Left ventricle myocardium superior (tissue), 1 donor: Measurements from ENCODE around the gene FAT2. TPM values are rescaled to one million over a fixed set of nuclear protein-coding genes. Genes with fewer than 3 reads are reported as not detected.

Source experiments
- ATAC-seq: fragments of 200-7000 bp; cut with Tn5 transposase; one replicate; pipeline ENCODE4 v1.9.1; 2020; ENCODE audit warnings: mild to moderate bottlenecking, moderate library complexity
- DNase-seq: peaks from one replicate; pipeline ENCODE4 v3.0.0-alpha.2; 2020
- intact Hi-C: fragments of 100-400 bp; cut with micrococcal nuclease; formaldehyde crosslinking; loops from one replicate; pipeline ENCODE4 v1.11.0; 2022
- long read RNA-seq: library from polyadenylated mRNA; unstranded; transcript quantifications from one replicate; pipeline ENCODE4 v2.0.0, GENCODE V29; 2021
- total RNA-seq: library from RNA; stranded (reverse); fragmentation: NEBNext Ultra II Directional; extraction: Animal tissue kit (Norgen Biotek cat#: 25700); gene quantifications from one replicate; pipeline ENCODE4 v1.2.1, GENCODE V29; 2021
- donor health status: DM: no; HTN: yes; CAD: no; lungs with severe emphysema.

The FAT2 gene, protein sequence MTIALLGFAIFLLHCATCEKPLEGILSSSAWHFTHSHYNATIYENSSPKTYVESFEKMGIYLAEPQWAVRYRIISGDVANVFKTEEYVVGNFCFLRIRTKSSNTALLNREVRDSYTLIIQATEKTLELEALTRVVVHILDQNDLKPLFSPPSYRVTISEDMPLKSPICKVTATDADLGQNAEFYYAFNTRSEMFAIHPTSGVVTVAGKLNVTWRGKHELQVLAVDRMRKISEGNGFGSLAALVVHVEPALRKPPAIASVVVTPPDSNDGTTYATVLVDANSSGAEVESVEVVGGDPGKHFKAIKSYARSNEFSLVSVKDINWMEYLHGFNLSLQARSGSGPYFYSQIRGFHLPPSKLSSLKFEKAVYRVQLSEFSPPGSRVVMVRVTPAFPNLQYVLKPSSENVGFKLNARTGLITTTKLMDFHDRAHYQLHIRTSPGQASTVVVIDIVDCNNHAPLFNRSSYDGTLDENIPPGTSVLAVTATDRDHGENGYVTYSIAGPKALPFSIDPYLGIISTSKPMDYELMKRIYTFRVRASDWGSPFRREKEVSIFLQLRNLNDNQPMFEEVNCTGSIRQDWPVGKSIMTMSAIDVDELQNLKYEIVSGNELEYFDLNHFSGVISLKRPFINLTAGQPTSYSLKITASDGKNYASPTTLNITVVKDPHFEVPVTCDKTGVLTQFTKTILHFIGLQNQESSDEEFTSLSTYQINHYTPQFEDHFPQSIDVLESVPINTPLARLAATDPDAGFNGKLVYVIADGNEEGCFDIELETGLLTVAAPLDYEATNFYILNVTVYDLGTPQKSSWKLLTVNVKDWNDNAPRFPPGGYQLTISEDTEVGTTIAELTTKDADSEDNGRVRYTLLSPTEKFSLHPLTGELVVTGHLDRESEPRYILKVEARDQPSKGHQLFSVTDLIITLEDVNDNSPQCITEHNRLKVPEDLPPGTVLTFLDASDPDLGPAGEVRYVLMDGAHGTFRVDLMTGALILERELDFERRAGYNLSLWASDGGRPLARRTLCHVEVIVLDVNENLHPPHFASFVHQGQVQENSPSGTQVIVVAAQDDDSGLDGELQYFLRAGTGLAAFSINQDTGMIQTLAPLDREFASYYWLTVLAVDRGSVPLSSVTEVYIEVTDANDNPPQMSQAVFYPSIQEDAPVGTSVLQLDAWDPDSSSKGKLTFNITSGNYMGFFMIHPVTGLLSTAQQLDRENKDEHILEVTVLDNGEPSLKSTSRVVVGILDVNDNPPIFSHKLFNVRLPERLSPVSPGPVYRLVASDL (N-terminal part only)
- total RNA-seq = not detected
- long read RNA-seq = 0 reads

DNA sequence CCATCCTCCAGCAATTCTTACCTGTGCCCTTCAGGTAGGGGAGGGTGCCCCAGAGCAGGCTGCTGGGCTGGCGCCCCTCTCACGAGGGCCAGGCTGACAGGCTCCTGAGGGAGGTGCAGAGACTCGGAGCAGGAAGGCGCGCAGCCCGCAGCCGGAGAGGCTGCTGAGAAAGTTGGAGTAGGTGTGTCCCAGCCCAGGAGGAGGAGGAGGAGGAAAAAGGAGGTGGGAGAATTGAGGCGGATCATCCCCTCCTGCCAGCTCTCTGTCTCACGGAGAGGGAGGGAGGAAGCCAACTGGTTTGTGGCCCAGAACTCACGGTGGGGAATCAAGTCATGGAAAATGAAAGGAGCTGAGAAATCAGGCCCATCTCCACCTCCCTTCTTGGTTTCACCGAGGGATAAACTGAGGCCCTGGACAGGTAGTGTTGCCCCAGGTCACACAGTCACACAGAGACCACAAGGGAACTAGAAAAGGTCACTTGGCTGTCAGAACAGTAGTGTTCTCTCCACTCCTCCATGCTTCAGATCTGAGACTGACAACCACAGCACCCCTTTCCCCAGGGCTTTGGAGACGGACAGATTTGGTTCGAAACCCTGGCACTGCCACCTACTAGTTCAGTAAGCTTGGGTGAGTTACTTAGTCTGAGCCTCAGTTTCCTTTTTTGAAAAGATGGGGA is at the start of gene FAT2:
Gene FAT2 (minus strand): TSS at position 188 of the 676 bp plus-strand sequence. CDS start 22,400 bp downstream, outside the sequence.
- no peak for ATAC-seq
- no peak for DNase-seq
- intact Hi-C loops = no loop called here

- ATAC-seq = no peak
- intact Hi-C loops = no loop called here
- DNase-seq = no peak
Measured at GRCh38 chr5:151638619-151639018, 47.5 kb upstream of the FAT2 start.

- intact Hi-C loops = no loop called here
- DNase-seq (no peak), ATAC-seq (no peak)
Measured at GRCh38 chr5:151637676-151638075, 46.5 kb upstream of the FAT2 start.

DNA sequence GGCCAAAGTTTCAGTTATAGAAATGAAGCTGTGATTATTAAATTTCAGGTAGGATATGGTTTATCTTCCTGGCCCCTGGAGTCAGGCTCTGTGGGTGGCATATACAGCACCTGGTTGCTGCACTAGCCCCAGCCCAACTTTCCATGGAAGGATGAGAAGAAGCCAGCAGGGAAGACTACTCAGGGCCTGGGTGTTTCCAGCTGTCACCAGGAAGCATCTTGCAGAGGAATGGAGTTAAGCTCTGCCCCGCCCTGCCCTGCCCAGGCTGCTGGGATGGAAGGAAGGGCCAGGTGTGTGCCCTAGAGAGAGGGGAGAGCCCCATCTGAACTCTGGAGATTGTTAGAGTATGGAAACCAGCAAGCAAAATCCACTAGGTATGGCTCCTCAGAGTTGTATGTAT is 42.8 kb upstream of the FAT2 start:
- DNase-seq = no peak
- intact Hi-C loops = no loop called here
- ATAC-seq = no peak

- ATAC-seq (no peak), DNase-seq (no peak)
- intact Hi-C loops = no loop called here
Measured at GRCh38 chr5:151632941-151633340, 41.8 kb upstream of the FAT2 start.

GRCh38 chr5:151632524-151632923 is 41.4 kb upstream of the FAT2 start:
- DNase-seq (peak; percentile 83), ATAC-seq (peak; percentile 81)
- intact Hi-C loops = no loop called here

- intact Hi-C loops = no loop called here
- DNase-seq (no peak), ATAC-seq (no peak)
Measured at GRCh38 chr5:151631941-151632340, 40.8 kb upstream of the FAT2 start.

GRCh38 chr5:151630088-151630487 is 39.0 kb upstream of the FAT2 start:
- intact Hi-C loops = no loop called here
- ATAC-seq (no peak), DNase-seq (no peak)

DNA sequence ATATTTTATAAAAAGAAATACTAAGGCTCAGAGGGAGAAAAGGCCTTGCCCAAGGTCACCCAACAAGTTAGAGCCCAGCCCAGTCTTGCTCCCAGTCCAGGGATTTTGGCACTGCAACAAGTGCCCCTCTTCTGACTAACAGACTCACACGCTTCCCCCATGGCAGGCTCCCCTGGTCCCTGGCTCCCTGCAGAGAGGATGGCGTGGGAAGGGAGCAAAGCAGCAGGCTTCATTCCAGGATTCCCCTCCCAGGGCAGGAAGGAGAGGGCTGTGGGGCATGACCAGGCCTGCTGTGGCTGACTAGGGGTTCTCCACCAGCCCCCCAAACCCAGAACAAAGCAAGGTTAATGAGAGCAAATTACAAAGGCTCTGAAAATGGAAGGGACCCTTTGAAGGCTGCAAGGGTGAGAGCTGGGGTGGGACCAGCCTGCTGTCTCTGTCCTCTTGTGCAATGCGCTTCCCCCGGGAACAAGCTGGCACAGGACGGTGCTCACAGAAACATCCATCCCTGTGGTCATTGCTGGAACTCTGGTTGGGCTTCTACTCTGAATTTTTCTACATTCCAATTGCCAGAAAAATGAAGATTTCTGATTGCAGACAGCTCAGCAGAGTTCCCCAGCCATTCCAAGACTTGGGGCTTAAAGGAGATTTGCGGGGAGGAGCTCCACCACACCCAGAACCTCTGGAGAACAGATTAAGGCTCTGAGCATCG is 37.1 kb upstream of the FAT2 start:
- DNase-seq = peak; percentile 55
- peak; percentile 27 for ATAC-seq

DNA sequence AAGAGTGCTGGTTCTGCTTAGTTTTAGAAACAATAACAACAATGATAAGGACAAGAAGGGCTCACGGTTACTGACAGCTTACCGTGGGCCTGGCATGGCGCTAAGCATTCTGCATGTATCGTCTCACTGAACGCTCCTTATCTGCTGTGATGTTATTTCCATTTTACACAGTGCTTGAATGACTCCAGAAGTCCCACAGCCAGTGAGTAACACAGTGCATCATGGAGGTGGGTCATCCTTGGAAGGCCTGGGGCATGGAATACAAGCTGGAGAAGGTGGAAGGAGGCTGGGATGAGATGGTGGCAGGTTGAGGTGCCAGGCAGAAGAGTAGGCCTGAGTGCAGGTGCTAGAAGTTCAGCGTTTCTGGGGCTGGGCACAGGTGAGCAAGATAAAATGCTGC is 36.5 kb upstream of the FAT2 start:
- DNase-seq = no peak
- ATAC-seq = peak; percentile 58
- intact Hi-C loops = no loop called here

More for the DNA sequence above, 37.1 kb upstream of the FAT2 start:
- intact Hi-C loops = no loop called here

GRCh38 chr5:151625285-151625684 is 34.2 kb upstream of the FAT2 start:
- ATAC-seq = no peak
- no peak for DNase-seq
- intact Hi-C loops = no loop called here

DNA sequence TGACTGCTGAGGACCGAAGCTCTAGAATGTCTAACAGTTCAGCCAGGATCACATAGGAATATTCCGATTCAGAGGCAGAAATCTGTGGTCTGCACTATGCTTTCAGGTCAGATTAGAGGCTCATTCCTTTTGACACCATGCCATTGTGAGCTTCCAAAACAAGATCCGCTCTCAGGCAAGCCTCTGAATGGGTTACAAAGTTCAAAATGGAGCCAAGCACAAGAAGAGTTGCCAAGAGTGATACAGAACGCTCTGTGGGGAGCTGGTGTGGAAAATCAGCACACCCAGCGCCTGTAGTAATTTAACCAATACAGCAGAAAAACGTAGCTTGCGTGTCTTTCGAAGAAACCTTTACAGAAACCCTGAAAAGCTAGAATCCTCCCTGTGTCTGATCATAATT is 33.3 kb upstream of the FAT2 start:
- intact Hi-C loops = no loop called here
- DNase-seq (no peak), ATAC-seq (peak; percentile 82)

GRCh38 chr5:151622367-151623088 is 31.4 kb upstream of the FAT2 start:
- intact Hi-C loops = no loop called here
- ATAC-seq (peak; percentile 28), DNase-seq (peak; percentile 52)

GRCh38 chr5:151620461-151620840 is 29.3 kb upstream of the FAT2 start:
- DNase-seq (no peak), ATAC-seq (no peak)
- intact Hi-C loops = no loop called here

- intact Hi-C loops = no loop called here
- ATAC-seq = no peak
- no peak for DNase-seq
Measured at GRCh38 chr5:151619812-151620460, 28.8 kb upstream of the FAT2 start.

DNA sequence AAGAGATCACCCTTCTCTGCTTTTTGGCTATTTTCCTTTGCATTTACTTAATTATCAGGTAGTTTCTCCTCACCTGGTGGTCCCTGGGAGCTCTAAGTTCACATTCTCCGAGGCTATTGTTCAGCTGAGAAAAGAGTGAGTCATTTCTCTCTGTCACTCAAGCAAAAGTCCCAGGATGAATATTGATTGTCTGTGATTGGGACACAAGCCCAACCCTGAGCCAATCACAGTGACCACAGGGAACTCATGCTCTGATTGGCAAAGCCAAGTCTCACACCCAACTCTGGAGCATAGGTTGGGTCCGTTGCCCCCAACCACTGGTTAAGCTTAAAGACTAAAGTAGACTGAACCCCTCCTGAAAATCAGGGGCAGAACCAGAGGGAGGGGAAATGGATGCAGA is 27.8 kb upstream of the FAT2 start:
- DNase-seq (no peak), ATAC-seq (no peak)
- intact Hi-C loops = no loop called here
